Measurements from ENCODE around the gene TAF7L. TPM values are rescaled to one million over a fixed set of nuclear protein-coding genes. Genes with fewer than 3 reads are reported as not detected.
A peak's percentile ranks its signal among the peaks of the same experiment; 100 is the strongest.
"Not testable (repeated sequence)": the region's sequence is repeated elsewhere in the genome, so short reads cannot be mapped to it uniquely, and the experiment has no call there.

TAF7L gene
- total RNA-seq (not detected), polyA plus RNA-seq (under 1 TPM in 1 of 3 donors, not detected in 2; 0.04 TPM)
- long read RNA-seq, donor 1, partial matches to known transcripts: 0 of 1 reads
- long read RNA-seq, donor 1, other reads (novel, unspliced or antisense): 0 of 1 reads
- long read RNA-seq, donor 2: 0 reads

DNA sequence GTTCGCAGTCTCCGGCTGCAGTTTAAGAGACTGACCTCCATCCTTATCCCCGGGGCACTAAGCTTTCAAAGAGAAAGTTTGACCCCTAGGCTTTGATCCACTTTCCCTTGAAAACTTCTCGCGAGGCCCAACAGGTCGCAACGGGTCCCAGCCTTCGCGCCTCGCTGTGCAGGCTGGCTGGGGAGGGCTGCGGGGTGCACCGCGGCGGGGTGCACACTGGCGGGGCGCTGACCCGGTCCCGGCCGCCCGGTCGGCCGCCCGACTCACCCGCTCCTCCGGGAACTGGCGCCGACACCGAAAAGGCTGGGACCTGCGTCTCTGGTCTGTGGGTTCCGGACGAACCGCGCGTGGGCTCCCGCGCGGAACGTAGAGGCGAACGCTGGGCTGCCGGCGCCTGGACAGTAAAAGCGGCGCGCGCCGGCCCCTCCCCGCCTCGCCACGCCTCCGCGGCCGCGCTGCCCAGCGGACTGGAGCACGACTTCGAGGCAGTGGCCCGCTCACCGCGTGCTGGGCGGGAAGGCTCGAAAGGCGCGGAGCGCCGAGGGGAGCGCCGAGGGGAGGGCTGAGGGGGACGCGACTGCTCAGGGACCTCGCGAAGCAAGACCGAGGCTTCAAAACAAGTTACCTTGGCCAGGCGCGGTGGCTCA is at the start of gene TAF7L:
TSS of gene TAF7L (minus strand) at position 378 of the 647 bp plus-strand sequence. CDS start 3,791 bp downstream, outside the sequence.
- H3K36me3 ChIP-seq (ENCODE audit: insufficient read depth in 1 of 2, low read depth in 1 of 2): no peaks in the 10 kb centered on the region
- TF ChIP-seq CTCF (IDR thresholded peaks at IDR 0.05): no peak
- intact Hi-C loops (cut with DNase I): no loop called here
- DNase-seq (no peak), ATAC-seq (no peak)
- H3K9me3 ChIP-seq: no peaks in the 10 kb centered on the region
- peak within 1 kb of the TSS; percentile 36 for H3K4me3 ChIP-seq
- H3K27ac ChIP-seq: no peak within 1 kb of the TSS
- WGBS, 3 donors: 14 to 36% (median 28%) methylated on average over 28 to 75 of the region's 75 CpGs
- no peaks in the 10 kb centered on the region for H3K4me1 ChIP-seq
- H3K27me3 ChIP-seq (ENCODE audit: insufficient read depth in 3 of 3, low read length in 2 of 3): peaks cover 0 to 16% (median 6%) of the 10 kb centered on the region in 3 donors

DNA sequence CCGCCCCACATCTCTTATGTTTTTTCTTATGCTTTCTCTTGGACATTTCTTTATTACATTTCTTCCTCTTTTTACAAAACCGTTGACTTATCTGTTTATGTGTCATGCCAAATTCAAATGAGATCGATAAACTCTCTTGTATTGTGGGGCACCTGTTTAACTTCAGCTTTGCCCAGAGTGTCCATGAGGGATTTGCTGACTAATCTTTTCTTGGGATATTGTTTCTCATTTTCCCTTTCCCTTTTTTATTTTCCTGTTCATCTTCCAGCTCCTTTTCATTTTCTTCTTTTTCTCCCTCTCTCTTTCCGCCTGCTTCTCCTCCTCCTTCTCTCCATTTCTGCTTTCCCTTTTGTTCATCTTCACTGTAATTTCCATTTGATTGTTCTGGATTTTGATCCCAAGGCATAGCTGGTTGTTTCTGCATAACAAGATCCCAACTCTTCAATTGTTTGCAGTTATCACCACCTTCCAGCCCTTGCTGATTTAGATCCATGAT is 46.7 kb upstream of the TAF7L start:
- Histone ChIP-seq H3K4me3 (no peak overlapping the region), H3K27me3 (ENCODE audit: insufficient read depth in 3 of 3, low read length in 2 of 3) (no peaks in the 10 kb centered on the region), H3K4me1 (no peaks in the 10 kb centered on the region), H3K27ac (no peak overlapping the region), H3K9me3 (no peaks in the 10 kb centered on the region), H3K36me3 (ENCODE audit: insufficient read depth in 1 of 2, low read depth in 1 of 2) (no peaks in the 10 kb centered on the region)
- 84 to 88% (median 87%) methylated on average over 4 of the region's 4 CpGs for WGBS, 3 donors
- no peak for DNase-seq
- intact Hi-C loops (cut with DNase I): no loop called here
- TF ChIP-seq CTCF (IDR thresholded peaks at IDR 0.05): no peak
- no peak for ATAC-seq

DNA sequence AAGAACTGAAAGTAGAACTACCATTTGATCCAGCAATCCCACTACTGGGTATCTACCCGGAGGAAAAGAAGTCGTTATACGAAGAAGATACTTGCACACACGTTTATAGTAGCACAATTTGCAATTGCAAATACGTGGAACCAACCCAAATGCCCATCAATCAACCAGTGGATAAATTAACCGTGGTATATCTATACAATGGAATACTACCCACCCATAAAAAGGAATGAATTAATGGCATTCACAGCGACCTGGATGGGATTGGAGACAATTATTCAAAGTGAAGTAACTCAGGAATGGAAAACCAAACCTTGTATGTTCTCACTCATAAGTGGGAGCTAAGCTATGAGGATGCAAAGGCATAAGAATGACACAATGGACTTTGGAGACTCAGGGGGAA is 43.2 kb upstream of the TAF7L start:
- WGBS, 3 donors: 68 to 79% (median 68%) methylated on average over 7 of the region's 7 CpGs
- DNase-seq; H3K4me1 ChIP-seq; H3K27me3 ChIP-seq (ENCODE audit: insufficient read depth in 3 of 3, low read length in 2 of 3); H3K36me3 ChIP-seq (ENCODE audit: insufficient read depth in 1 of 2, low read depth in 1 of 2); ATAC-seq; intact Hi-C loops (cut with DNase I); H3K4me3 ChIP-seq; H3K27ac ChIP-seq; H3K9me3 ChIP-seq: not testable (repeated sequence)

DNA sequence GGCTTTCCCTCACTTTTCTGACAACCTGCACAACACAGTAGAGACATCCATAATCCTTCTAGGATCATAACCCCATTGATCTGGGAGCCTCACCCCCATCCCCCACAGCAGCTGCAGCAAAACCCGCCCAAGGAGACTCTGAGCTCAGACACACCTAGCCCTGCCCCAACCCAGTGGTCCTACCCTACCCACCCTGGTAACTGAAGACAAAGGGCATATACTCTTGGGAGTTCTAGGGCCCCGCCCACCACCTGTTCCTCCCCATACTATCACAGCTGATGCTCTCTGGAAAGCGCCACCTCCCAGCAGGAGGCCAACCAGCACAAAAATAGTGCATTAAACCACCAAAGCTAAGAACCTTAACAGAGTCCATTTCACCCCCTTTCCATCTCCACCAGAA is 35.5 kb upstream of the TAF7L start:
- ATAC-seq; H3K4me3 ChIP-seq; H3K36me3 ChIP-seq (ENCODE audit: insufficient read depth in 1 of 2, low read depth in 1 of 2); H3K9me3 ChIP-seq; H3K4me1 ChIP-seq; H3K27me3 ChIP-seq (ENCODE audit: insufficient read depth in 3 of 3, low read length in 2 of 3); intact Hi-C loops (cut with DNase I); H3K27ac ChIP-seq; DNase-seq: not testable (repeated sequence)
- 65 to 84% (median 71%) methylated on average over 3 of the region's 3 CpGs for WGBS, 3 donors

DNA sequence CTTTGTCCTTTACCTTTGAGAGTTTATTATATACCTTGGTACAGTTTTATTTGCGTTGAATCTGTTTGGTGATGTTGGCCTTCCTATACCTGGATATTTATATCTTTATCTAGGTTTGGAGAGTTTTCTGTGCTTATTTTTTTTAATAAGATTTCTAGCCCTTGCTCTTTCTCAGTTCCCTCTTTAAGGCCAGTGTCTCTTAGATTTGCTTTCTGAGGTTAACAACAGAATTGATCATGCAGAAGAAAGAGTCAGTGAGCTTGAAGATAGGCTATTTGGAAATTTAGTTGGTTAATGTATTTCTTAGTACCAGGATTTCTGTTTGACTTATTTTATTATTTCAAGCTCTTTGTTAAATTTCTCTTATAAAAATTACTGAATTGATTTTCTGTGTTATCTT is 12.7 kb upstream of the TAF7L start:
- Histone ChIP-seq H3K9me3 (no peaks in the 10 kb centered on the region), H3K4me1 (no peaks in the 10 kb centered on the region), H3K27ac (no peak overlapping the region), H3K36me3 (ENCODE audit: insufficient read depth in 1 of 2, low read depth in 1 of 2) (no peaks in the 10 kb centered on the region), H3K4me3 (no peak overlapping the region), H3K27me3 (ENCODE audit: insufficient read depth in 3 of 3, low read length in 2 of 3) (peaks cover 0 to 5% (median 0%) of the 10 kb centered on the region in 3 donors)
- TF ChIP-seq CTCF (IDR thresholded peaks at IDR 0.05): no peak
- intact Hi-C loops (cut with DNase I): no loop called here
- DNase-seq: no peak
- 82 to 100% (median 97%) methylated on average over 1 of the region's 1 CpG for WGBS, 3 donors
- ATAC-seq: no peak

GRCh38 chrX:101295603-101296002 is 4.5 kb upstream of the TAF7L start:
- DNase-seq; intact Hi-C loops (cut with DNase I); ATAC-seq; H3K27me3 ChIP-seq (ENCODE audit: insufficient read depth in 3 of 3, low read length in 2 of 3); H3K9me3 ChIP-seq; H3K4me1 ChIP-seq; H3K36me3 ChIP-seq (ENCODE audit: insufficient read depth in 1 of 2, low read depth in 1 of 2); H3K4me3 ChIP-seq; H3K27ac ChIP-seq: not testable (repeated sequence)
- 81 to 100% (median 95%) methylated on average over 3 of the region's 3 CpGs for WGBS, 3 donors

Measured in psoas muscle (tissue), 8 donors.